NCI-H82 (cell line): ENCODE data around the gene PRCC.
A peak's percentile ranks its signal among the peaks of the same experiment; 100 is the strongest.

Source experiments
- DNase-seq: peaks from one replicate; lab custom pipeline; 2025; lab: John Stamatoyannopoulos, UW

Gene PRCC

GRCh38 chr1:156796340-156797097 is 29.2 kb downstream of the PRCC start:
- DNase-seq = peak; percentile 29

DNA sequence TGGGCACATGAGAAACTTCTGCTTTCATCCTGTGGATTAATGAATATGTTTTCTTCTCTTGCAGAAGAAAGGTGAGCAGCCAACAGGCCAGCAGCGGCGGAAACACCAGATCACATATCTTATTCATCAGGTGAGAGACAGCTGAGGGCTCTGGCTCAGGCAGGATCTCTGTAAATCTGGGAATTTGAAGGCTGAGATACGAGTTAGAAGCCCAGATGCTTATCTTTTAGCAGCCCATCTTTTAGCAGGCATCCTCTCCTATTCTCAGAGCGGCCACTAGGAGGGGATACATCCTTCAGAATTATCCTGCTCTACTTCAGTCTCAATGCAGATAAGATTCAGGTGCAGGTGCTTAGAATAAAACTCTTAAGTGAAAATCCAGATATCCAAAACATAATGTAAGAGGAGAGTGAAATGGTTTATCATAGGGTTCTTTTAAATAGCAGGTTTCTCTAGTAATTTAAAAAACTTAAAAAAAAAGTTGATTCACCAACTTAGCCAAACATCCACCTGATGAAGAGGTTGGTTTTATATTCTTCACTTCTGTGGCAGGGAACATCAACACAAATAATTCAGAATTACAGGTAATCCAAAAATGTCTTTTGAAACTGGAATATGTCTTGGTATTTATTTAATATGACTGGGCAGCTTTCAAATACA is 30.0 kb downstream of the PRCC start:
- peak; percentile 87 for DNase-seq

- peak; percentile 39 for DNase-seq
Measured at GRCh38 chr1:156801409-156802121, 34.2 kb downstream of the PRCC start.

DNA sequence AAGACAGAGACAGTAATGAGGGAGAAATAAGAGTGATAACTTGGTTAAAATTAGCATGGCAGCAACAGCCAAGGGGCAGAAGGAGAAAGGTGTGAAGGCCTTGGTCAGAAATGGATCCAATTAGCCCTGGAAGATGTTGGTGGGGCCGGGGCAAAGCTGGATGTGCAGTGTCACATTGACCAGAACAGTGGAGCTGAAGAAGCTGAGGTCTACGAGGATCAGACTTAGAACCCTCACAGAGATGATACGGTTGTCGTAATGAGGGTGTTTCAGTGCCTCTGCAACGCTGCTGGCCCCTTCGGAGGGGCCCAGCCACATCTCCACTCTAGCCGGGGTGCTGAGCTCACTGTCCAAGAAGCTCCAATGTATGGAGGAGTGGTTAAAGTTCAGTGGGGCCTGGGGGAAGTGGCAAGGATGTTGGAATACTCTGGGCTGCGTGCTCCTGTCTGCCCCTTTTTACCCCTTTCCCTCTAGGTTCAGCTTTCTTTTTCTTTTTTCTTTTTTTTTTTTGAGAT is 35.1 kb downstream of the PRCC start:
- no peak for DNase-seq

DNA sequence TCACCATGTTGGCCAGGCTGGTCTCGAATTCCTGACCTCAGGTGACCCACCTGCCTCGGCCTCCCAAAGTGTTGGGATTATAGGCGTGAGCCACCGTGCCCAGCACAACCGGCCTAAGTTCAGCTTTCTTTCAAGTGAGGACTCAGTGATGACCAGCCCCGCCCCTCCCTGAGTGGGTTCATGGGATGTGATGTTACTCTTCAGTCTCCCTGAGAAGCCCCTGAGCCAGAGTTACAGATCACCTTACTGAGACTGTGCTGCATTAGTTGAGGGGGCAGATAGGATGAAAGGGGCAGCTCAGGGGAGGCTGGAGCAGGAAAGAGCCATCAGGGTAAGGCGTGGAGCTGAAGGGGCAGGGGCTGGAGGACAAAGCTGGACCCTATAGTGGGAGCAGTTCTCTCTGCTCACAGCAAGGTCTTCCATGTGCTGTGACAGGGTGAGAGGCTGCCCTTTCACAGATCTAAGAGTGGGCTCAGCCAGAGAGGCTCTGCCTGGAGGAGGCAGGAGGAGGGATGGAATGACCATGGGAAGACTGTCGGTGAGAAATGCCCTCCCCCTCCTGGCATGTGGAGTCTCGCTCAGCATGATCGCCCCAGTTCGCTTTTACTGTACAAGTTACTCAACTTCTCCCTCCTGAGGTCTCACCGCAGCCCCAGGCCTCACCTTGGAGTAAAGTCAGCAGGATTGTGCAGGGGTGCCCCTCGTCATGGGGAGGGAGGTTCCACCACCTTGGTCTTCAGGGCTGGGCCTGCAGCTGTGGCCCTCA is 35.9 kb downstream of the PRCC start:
- DNase-seq = no peak

DNA sequence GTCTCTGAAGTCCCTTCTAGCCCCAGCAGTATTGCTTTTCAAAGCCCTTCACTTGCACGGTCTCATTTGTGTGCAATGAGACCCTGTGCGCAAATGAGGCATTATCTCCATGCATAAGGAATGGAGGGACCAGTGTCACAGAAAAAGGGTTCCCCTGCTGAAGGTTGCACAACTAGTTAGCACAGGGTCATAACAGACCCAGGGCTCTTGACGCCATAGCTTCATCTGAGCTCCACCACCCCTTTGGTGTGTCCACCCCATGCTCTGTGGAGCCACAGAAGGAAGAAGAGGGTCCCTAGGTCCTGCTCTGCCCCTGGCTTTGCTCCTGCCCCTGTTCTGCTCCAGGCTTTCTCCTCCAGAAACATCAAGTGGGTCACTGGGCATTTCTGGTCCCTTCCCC is 36.7 kb downstream of the PRCC start:
- DNase-seq = peak; percentile 74

- peak; percentile 99 for DNase-seq
Measured at GRCh38 chr1:156804572-156805243, 37.4 kb downstream of the PRCC start.

GRCh38 chr1:156805766-156806511 is 38.6 kb downstream of the PRCC start:
- DNase-seq = peak; percentile 73

DNA sequence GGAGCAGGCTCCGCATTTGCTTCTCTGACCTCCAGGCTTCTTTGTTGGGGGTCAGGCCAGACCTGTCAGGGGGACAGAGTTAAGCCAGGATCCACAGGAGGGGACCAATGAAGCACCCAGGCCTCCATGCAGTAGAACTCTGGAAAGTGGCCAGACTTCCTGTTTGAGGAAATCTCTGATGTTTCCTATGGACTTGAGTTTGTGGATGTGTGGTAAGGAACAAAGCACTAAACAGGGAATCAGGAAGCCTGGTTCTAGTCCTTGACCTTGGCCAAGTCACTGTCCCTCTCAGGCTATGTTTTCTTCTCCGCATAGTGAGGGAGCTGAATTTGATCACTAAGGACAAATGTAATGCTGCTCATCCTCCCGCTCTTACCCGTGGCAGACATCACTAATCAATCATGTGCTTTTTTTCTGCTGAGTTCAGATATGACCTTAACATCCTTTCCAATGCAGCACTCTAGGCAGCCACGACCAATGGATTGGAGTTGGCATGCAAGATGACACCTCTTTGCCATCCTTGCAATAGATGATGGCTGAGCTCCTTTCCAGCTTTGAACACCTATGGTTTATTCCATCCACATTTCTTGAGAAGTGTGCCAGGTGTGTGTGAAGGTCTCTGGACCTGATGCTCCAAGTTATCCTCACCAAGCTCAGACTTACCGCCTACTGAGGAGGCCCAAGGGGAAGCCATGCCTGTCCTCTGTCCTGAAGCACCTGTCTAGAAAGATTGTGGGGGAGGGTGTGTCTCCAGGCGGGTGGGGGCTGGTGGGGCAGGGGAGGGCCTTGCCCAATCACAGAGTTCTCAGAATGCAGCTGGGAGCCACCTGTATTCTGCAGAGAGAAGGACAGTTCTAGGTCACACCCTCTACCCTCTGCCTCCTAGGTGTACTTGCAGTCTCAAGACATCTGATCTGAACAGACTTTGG is 39.4 kb downstream of the PRCC start:
- DNase-seq = no peak

DNA sequence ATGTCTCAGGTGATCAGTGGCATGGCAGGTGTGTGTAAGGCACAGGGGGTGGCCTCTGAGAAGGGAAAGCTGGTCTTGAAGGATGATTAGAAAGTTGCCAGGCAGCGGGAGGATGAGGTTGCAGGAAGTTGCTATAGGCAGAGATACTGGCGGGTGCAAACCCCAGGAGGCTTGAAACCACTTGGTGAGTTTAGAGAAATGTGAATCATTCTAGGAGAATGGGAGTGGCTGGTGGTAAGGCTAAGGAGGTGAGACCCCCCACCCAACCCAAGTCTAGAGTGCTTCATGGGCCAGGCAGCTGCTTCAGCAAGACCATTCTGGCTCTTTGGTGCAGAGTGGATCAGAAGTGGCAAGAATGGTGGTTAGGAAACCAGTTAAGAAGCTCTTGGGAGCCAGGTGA is 40.3 kb downstream of the PRCC start:
- DNase-seq = no peak

DNA sequence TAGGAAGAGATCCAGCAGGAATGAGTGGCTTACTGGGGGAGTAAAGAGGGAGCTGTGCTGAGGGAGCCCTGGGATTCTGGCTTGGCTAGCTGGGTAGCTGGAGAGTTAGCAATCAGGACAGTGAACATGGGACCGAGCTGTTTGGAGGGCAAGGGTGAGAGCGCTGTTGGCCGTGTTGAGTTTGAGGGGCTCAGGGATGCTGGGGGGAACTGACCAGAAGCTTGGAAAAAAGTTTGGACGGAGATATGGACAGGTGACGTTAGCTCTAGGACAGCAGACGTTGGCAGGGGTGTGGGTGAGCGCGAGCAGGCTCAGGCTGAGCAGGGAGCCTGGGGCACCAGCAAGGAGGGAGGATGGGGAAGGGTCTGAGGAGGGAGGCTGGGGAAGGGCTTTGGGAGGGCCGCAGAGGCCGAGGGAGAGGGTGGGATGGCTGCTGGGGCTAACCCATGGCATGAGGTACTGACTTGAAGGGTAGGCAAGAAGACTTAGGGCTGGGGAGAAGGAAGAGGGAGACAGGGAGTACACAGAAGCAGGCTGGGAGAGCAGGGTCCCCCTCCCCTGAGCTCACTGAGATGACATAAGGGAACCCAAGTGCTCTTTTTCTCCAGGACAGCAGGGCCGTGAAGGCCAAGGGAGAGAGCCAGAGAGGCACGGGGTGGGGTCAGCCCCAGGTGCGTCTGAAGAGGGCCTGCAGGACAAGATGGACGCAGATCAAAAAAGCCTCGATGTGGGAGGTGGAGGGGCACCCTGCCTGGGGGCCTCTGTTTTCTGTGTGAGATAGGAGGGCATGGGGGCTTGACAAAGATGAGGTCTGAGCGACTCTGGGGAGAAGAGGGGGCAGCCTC is 41.1 kb downstream of the PRCC start:
- no peak for DNase-seq

- peak; percentile 91 for DNase-seq
Measured at GRCh38 chr1:156809281-156809680, 41.9 kb downstream of the PRCC start.

- DNase-seq = peak; percentile 91
Measured at GRCh38 chr1:156809711-156810366, 42.5 kb downstream of the PRCC start.

DNA sequence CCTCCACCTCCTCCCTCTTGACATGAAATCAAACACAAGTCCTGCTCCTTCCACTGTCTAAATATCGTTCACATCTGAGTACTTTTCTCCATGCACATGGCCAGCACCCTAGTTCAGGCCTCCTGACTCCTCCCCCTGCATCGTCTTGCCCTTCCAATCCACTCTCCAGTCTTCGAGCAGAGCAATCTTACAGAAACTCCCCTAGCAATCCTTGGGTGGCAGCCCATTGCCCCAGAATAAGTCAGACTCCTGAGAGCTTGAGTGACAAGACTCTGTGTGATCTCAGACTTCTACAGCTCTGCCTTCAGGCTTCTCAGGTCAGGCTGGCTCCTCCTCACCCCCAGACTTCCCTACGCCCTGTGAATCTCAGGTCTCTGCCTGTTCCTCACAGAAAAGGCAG is 43.8 kb downstream of the PRCC start:
- peak; percentile 60 for DNase-seq

DNA sequence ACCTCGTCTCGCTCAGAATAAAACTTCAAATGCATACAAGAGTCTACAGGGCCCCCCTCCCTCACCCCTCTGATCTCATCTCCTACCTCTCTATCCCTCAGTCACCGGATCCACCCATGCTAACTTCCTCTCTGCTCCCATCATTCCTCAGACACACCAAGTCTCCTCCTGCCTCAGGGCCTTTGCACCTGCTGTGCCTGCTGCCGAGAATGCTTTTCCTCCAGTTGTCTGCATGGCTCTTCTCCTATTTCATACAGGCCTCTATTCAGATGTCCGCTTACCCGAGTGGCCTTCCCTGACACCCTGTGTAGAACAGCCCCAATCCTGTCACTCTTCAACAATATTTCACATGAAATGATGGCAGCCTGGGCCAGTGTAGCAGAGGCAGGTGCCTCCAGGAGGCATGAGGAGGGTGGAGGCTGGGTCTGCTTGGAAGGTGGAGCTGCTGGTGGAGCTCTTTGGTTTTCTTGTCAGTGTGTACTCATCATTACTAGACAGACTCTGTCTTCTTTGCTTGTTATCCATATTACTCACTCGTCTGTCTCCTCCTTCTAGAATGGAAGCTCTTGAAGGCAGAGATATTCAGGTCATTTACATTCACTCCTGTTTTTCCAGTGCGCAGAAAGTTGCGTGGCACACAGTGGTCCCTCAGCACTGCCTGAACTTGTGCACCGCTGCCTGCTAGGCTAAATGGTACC is 45.1 kb downstream of the PRCC start:
- DNase-seq = no peak

GRCh38 chr1:156813298-156813697 is 46.0 kb downstream of the PRCC start:
- DNase-seq = no peak

DNA sequence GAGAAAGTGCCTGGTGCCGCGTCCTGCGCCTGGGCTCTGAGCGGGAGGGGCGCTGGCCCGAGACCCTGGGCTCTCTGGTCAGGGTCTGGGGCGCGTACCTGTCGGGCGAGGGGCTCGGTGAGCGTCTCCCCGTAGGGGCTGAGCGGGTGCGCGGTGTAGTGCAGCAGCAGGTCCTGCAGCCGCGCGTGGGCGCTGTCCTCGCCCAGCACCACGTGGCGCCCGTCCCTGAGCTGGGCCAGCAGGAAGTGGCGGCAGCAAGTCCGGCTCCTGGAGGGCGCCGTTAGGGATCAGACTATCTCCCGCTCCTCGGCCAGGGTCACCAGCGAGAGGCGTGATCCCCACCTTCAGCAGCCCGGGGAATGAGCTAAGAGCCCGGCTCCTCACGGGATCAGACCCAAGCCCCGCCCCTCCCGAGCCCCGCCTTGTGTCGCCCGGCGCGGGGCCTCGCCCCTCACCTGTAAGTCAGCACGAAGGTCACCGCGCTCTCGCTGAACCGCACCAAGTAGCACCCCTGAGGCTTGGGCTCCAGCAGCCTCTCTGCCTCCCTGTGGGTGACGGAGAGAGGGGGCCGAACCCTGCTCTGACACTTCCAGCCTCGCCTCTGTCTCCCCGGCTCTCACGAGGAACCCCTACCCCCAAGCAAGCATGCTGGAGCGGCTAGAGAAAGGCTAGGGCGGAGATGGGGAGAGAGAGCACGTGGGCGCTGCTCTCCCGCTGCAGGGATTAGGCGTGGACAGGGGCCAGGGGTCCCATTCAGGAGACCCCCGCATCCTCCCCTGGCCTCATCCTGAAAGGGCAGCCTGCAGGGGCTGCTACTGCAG is 46.6 kb downstream of the PRCC start:
- peak; percentile 92 for DNase-seq
